Urinary bladder (tissue), 4 donors: ENCODE data around the gene ADM5. TPM values are rescaled to one million over a fixed set of nuclear protein-coding genes. Genes with fewer than 3 reads are reported as not detected.

Source experiments
- DNase-seq: peaks from one replicate; pipeline ENCODE4 v3.0.0-alpha.2; 2015; ENCODE audit errors: extremely low spot score
- H3K27ac ChIP-seq: one replicate; pipeline ENCODE4 v1.5.1; 2013; ENCODE audit warnings: low read depth, mild to moderate bottlenecking, moderate library complexity
- H3K36me3 ChIP-seq: one replicate; pipeline ENCODE4 v1.6.1; 2013; ENCODE audit warnings: mild to moderate bottlenecking, moderate library complexity; ENCODE audit not compliant: insufficient read depth
- H3K4me1 ChIP-seq: one replicate; pipeline ENCODE4 v1.6.1; 2013; ENCODE audit warnings: mild to moderate bottlenecking, moderate library complexity; ENCODE audit not compliant: insufficient read depth
- H3K4me3 ChIP-seq: one replicate; pipeline ENCODE4 v1.5.1; 2013; ENCODE audit warnings: low read depth, low read length
- WGBS: extraction: QIAGEN DNeasy Blood & Tissue Kit; methylation state at CpG from one replicate; pipeline ENCODE4 v1.1.7; 2013; 5-methylcytosine and 5-hydroxymethylcytosine counted together
- polyA plus RNA-seq: library from polyadenylated mRNA; stranded (reverse); fragments of 200-250 nt; gene quantifications from one replicate; pipeline ENCODE4 v1.2.3, GENCODE V29; 2013
- total RNA-seq: library from RNA; depleted of rRNA; stranded (reverse); fragments of >200 nt; gene quantifications from one replicate; pipeline ENCODE4 v1.2.3, GENCODE V29; 2014
- donor health status: healthy with polysubstance abuse.
- donor health status: healthy.

The ADM5 gene, protein sequence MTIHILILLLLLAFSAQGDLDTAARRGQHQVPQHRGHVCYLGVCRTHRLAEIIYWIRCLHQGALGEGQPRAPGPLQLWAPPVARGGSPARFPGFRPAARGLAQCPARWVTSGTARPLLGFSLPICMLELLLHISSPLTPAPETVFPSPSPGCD
- total RNA-seq: 1.4 TPM
- polyA plus RNA-seq: 6.3 TPM

DNA sequence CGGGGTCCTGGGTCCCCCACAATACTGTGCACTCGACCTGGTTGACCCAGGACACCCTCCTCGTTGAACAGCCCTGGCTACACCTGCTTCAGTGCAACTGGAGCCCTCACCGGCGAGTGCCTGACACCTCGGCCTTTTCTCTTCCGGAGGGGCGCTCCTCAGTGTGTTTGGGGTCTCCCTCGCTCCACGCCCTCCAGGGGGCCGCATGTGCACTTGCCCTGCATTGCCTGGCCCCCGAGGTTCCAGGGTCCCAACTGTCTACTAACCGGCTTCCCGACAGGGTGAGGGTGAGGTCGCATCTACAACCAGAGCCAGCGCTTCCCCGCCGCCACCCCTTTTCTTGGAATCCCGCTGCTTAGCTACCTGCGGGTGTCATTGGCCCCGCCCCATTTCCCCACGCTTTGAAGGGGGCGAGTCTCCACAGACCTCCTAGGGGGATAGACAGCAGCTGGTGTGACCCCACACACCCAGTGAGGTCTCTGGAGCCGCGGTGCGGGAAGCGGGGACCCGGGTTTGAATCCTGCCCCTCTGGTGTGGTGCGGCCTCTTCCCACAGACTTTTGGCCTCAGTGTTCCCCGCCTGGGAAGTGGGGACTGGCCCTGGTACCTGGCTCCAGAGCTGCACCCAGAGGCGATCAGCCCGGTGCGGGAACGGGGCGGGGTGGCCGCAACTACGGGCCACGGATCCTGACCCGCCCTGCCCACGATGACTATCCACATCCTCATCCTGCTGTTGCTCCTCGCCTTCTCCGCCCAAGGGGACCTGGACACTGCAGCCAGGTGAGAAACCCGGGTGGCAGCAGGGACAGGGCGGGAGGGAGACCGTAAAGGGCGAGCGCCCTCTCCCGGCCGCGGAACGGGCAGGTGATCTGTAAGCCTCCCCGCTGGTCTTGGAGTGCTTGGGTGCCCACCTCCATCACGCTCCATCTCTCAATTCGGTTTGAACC lies at the start of gene ADM5:
ADM5 (plus strand) TSS at position 462 of the 946 bp plus-strand sequence; CDS start at position 706, 244 bp downstream.
- Histone ChIP-seq H3K4me3 (peak within 1 kb of the TSS; percentile 30), H3K36me3 (peaks cover 3% of the 10 kb centered on the region), H3K4me1 (no peaks in the 10 kb centered on the region), H3K27ac (peak within 1 kb of the TSS; percentile 26)
- 28% methylated on average over 54 of the region's 54 CpGs for WGBS
- DNase-seq: no peak

DNA sequence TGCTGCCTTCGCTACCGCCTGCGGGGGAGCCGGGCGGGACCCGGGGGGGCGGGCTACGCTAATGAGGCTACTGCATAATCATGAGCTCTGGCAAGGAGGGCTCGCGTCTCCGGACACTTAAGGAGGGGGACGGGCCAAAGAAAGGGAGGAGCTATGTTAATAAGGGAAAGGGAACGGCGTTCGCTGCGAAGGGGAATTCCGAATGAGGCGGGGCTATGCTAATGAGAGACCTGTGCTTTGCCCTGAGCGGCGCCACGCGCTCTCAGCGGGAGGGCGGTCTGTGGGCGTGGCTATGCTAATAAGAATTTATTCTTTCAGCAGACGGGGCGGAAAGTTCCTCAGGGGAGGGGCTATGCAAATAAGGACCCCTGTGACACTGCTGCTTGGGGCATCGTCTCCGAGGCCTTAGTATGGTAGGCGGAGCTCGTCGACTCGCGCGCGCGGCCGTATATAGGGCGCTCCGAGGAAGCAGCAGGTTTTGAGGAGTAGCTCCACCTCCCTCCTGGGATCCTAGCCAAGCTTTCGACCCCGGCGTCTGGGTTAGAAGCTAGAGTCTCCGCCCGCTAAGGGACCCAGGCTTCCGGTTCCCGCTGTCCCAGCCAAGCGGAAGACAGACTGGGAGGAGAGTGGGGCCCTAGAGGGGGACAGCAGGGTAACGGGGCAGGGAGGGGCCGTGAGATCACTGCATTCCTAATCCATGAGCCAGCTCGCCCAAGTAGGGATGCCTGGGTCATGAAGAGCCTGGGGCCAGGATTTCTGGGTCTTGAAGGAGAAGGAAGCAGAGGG lies 49.1 kb upstream of the ADM5 start, which contains the start of gene RRAS:
RRAS (minus strand) TSS at position 31 of the 786 bp plus-strand sequence. CDS start 45 bp downstream, outside the sequence.
- H3K27ac ChIP-seq: peak within 1 kb of the TSS; percentile 100
- peak within 1 kb of the TSS; percentile 60 for H3K4me3 ChIP-seq
- H3K36me3 ChIP-seq: no peaks in the 10 kb centered on the region
- under 1% methylated on average over 51 of the region's 51 CpGs for WGBS
- DNase-seq: peak; percentile 99
- H3K4me1 ChIP-seq: no peaks in the 10 kb centered on the region

DNA sequence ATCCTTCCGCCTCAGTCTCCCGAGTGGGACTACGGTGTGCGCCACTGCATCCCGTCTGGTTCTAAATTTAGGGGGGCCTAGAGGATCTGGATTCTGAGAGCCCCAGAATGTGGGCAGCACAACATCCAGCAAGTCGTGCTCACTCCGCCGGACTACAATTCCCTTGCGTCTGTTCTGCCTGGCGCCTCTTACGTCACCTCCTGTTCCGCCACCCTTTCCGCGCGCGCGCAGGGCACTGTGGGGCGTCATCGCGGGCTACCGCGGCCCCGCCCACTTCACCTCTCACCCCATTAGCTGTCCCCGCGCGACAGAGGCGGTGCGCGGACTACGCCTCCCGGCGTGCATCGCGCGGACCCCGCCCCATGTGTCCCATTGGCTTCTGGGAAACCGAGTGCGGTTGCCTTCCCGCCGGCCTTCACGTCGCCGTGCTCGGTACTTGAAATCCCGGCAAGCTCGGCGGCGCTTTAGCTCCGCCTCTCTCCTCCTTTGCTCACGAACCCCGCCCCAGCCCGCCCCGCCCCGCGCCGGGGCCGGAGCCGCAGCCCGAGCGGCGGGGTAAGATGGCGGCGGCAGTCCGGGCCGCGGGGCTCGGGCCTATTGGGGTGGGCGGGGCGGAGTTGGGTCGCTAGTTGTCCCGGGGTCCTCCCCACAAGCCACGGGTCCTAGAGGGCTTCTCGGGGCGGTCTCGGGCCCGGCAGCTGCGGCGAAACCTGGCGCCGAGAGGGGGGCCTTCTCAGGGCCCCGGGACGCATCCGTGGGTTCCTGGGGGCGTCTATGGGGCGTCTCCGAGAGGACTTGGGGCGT lies 47.5 kb upstream of the ADM5 start, which contains the start of gene SCAF1:
SCAF1 (plus strand) TSS at position 522 of the 804 bp plus-strand sequence. CDS start 2,818 bp downstream, outside the sequence.
- whole genome bisulfite sequencing: under 1% methylated on average over 87 of the region's 87 CpGs
- H3K4me1 ChIP-seq: no peaks in the 10 kb centered on the region
- peak within 1 kb of the TSS; percentile 100 for H3K27ac ChIP-seq
- H3K4me3 ChIP-seq: peak within 1 kb of the TSS; percentile 74
- peak; percentile 95 for DNase-seq
- H3K36me3 ChIP-seq: no peaks in the 10 kb centered on the region

DNA sequence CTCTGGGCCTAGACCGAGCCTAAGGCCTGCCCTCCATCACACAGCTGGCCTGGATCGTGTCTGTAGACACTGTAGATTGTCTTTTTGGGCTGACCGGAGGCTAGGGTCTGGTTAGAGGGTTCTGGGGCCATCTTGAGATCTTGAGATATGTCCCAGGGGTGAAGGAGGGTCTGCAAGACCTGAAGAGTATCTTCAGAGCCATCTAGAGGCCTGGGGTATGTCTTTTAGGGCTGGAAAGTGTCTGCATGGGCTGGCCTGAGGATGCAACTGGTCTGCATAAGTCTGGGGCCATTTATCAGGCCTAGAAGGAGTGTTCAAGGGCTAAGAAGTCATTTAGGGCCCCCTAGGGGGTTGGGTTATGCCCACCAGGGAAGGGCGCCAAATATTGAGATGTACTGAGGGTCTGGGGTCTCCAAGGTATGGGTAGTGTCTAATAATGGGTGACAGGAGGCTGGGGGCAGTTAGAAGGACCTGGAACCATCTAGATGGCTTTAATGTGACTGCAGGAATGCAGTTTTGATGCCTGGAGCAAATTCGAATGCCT lies 46.8 kb upstream of the ADM5 start:
- H3K4me1 ChIP-seq: no peaks in the 10 kb centered on the region
- DNase-seq: no peak
- H3K4me3 ChIP-seq: peak overlapping the region; percentile 74
- 8% methylated on average over 5 of the region's 5 CpGs for WGBS
- no peaks in the 10 kb centered on the region for H3K36me3 ChIP-seq
- H3K27ac ChIP-seq: peak overlapping the region; percentile 90

DNA sequence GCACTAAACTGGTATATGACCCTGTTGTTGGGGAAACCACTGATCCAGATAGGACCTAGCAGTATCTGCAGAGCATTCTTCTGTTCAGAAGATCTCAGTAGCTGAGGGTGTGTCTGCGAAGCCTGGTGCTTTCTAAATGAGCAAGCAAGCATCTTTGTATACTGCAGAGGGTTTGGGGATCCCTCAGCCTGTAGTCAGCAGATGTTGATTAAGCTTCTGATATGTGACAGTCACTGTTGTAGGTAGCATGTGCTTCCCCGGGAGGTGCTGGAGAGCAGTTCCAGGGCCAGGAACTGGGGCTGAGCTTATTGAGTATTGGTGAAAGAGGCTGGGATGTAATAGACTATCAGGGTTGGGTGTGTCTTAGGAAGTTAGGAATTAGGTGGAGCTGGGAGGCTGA lies 45.9 kb upstream of the ADM5 start:
- Histone ChIP-seq H3K4me1 (no peaks in the 10 kb centered on the region), H3K36me3 (no peaks in the 10 kb centered on the region), H3K4me3 (no peak overlapping the region), H3K27ac (no peak overlapping the region)
- 69% methylated on average over 2 of the region's 2 CpGs for WGBS
- DNase-seq: no peak

DNA sequence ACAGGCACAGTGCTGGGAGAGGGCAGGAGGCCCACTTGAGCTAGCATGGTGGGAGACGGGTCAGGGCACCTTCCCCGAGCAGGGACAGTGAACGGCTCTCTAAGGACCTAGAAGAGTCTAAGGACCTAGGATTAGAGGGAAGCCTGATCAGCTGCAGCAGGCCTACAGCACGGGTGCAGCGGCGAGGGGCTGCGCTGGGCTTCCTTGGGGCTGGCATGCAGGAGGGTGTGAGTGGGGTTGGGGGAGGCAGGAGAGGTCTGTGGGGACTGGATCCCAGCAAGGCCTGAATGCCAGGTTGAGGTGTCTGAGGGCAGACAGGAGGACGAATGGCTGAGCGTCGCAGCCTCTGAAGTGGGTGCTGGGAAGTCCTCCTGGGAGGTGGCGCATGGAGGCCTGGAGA lies 43.8 kb upstream of the ADM5 start:
- DNase-seq: no peak
- Histone ChIP-seq H3K4me3 (no peak overlapping the region), H3K36me3 (no peaks in the 10 kb centered on the region), H3K27ac (no peak overlapping the region), H3K4me1 (no peaks in the 10 kb centered on the region)
- WGBS: 91% methylated on average over 11 of the region's 11 CpGs

DNA sequence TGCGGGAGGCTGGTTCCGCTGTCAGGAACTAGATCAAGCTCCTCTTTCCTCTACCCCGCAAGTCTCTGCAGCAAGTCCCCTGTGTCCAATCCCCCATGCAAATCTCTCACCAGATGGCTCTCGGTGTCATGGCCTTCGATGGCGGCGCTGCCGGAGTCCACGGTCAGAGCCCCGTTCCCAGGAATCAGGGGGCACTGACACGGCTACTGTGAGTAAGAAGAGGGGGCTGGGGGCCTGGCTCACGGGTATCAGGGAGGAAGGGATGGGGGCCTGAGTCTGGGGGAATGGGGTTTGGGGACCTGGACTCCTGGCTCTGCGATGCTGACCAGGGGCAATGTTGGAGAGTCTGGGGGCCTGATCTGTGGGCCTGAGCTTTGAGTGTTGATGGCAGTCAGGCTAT lies 43.4 kb upstream of the ADM5 start:
- Histone ChIP-seq H3K36me3 (no peaks in the 10 kb centered on the region), H3K4me1 (no peaks in the 10 kb centered on the region), H3K27ac (no peak overlapping the region), H3K4me3 (no peak overlapping the region)
- DNase-seq: no peak
- WGBS: 91% methylated on average over 13 of the region's 13 CpGs

DNA sequence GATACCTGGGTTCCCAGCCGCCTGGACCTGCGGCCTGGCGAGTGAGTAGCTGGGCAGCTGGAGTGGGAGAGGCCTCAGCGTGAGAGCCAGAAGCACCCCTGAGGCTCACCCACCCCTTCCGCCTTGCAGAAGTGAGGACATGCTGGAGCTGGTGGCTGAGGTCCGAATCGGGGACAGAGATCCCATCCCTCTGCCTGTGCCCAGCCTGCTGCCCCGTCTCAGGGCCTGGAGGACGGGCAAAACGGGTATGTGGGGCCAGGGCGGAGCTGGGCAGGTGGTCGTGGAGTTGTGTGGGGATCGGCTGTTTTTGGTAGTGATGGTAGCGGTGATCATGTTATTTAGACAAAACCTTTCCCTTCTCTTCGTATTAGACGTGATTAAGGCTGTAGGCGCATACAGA lies 42.8 kb upstream of the ADM5 start:
- Histone ChIP-seq H3K27ac (no peak overlapping the region), H3K36me3 (peaks cover 4% of the 10 kb centered on the region), H3K4me3 (no peak overlapping the region), H3K4me1 (no peaks in the 10 kb centered on the region)
- WGBS: 91% methylated on average over 17 of the region's 17 CpGs
- DNase-seq: no peak

DNA sequence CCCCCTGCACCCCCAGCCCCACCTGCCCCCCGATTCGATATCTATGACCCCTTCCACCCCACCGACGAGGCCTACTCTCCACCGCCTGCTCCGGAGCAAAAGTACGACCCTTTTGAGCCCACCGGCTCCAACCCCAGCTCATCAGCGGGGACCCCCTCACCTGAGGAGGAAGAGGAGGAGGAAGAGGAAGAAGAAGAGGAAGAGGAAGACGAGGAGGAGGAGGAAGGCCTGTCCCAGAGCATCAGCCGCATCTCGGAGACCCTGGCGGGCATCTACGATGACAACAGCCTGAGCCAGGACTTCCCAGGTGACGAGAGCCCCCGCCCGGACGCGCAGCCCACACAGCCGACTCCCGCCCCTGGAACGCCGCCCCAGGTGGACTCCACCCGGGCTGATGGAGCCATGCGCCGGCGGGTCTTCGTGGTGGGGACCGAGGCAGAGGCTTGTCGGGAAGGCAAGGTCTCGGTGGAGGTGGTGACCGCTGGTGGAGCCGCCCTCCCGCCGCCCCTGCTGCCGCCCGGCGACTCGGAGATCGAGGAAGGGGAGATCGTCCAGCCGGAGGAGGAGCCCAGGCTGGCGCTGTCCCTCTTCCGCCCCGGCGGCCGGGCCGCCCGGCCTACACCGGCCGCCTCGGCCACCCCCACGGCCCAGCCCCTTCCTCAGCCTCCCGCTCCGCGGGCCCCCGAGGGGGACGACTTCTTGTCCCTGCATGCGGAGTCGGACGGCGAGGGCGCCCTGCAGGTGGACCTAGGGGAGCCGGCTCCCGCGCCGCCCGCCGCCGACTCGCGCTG lies 38.2 kb upstream of the ADM5 start:
- WGBS: 96% methylated on average over 72 of the region's 72 CpGs
- Histone ChIP-seq H3K27ac (no peak overlapping the region), H3K36me3 (peaks cover 8% of the 10 kb centered on the region), H3K4me1 (no peaks in the 10 kb centered on the region), H3K4me3 (no peak overlapping the region)
- no peak for DNase-seq

DNA sequence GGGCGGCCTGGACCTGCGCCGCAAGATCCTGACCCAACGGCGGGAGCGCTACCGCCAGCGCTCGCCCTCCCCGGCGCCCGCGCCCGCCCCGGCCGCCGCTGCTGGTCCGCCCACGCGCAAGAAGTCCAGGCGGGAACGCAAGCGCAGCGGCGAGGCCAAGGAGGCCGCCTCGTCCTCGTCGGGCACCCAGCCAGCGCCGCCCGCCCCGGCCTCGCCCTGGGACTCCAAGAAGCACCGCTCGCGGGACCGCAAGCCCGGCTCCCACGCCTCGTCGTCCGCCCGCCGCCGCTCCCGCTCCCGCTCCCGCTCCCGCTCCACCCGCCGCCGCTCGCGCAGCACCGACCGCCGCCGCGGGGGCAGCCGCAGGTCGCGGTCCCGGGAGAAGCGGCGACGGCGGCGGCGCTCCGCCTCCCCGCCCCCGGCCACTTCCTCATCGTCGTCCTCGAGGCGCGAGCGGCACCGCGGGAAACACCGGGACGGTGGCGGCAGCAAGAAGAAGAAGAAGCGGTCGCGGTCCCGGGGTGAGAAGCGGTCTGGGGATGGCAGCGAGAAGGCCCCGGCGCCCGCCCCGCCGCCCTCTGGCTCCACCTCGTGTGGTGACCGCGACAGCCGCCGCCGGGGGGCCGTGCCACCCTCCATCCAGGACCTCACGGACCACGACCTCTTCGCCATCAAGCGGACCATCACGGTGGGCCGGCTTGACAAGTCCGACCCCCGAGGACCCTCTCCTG lies 37.4 kb upstream of the ADM5 start:
- H3K36me3 ChIP-seq: peaks cover 8% of the 10 kb centered on the region
- no peaks in the 10 kb centered on the region for H3K4me1 ChIP-seq
- H3K27ac ChIP-seq: no peak overlapping the region
- H3K4me3 ChIP-seq: no peak overlapping the region
- 97% methylated on average over 110 of the region's 110 CpGs for WGBS
- no peak for DNase-seq

DNA sequence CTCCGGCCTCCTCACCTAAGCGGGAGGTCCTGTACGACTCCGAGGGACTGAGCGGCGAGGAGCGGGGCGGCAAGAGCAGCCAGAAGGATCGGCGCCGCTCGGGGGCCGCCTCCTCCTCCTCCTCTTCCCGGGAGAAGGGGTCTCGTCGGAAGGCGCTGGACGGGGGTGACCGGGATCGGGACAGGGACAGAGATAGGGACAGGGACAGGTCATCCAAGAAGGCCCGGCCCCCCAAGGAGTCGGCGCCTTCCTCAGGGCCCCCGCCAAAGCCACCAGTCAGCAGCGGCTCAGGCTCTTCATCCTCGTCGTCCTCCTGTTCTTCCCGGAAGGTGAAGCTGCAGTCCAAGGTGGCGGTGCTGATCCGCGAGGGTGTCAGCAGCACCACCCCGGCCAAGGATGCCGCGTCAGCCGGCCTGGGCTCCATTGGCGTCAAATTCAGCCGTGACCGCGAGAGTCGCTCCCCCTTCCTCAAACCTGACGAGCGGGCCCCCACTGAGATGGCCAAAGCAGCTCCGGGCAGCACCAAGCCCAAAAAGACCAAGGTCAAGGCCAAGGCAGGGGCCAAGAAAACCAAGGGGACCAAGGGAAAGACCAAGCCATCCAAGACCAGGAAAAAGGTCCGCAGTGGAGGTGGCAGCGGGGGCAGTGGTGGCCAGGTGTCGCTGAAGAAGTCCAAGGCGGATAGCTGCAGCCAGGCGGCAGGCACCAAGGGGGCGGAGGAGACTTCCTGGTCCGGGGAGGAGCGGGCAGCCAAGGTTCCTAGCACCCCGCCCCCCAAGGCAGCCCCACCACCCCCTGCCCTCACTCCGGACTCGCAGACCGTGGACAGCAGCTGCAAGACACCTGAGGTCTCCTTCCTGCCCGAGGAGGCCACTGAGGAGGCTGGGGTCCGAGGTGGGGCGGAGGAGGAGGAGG lies 36.6 kb upstream of the ADM5 start:
- H3K36me3 ChIP-seq: peaks cover 8% of the 10 kb centered on the region
- DNase-seq: no peak
- H3K27ac ChIP-seq: no peak overlapping the region
- no peak overlapping the region for H3K4me3 ChIP-seq
- WGBS: 93% methylated on average over 58 of the region's 58 CpGs
- no peaks in the 10 kb centered on the region for H3K4me1 ChIP-seq
